Testis (tissue), 3 donors: ENCODE data around the gene DAB2IP. TPM values are rescaled to one million over a fixed set of nuclear protein-coding genes. Genes with fewer than 3 reads are reported as not detected.

Experiments used
- DNase-seq: peaks from one replicate; pipeline ENCODE4 v3.0.0-alpha.2; 2019
- H3K27ac ChIP-seq, 2 donors: fragments of 200-600 bp; sonication (generic); one replicate each; pipeline ENCODE4 v1.5.1; 2019
- H3K27me3 ChIP-seq: fragments of 200-600 bp; sonication (generic); one replicate; pipeline ENCODE4 v1.5.1; 2019
- H3K36me3 ChIP-seq: fragments of 200-600 bp; sonication (generic); one replicate; pipeline ENCODE4 v1.5.1; 2017; ENCODE audit warnings: low read depth; ENCODE audit errors: missing control alignments
- H3K4me1 ChIP-seq: fragments of 200-600 bp; sonication (generic); one replicate; pipeline ENCODE4 v1.5.1; 2019
- H3K4me3 ChIP-seq, 2 donors: fragments of 200-600 bp; sonication (generic); one replicate each; pipeline ENCODE4 v1.5.1; 2017 to 2019
- H3K9me3 ChIP-seq: fragments of 200-600 bp; sonication (generic); one replicate; pipeline ENCODE4 v1.5.1; 2017
- POLR2A ChIP-seq: fragments of 450-650 bp; IDR thresholded peaks from one replicate; pipeline ENCODE4 v1.6.1; 2017; ENCODE audit warnings: antibody characterized with exemption, mild to moderate bottlenecking, moderate library complexity
- WGBS, 2 donors: methylation state at CpG; one replicate each; pipeline ENCODE4 v1.1.5; 2018; 5-methylcytosine and 5-hydroxymethylcytosine counted together
- intact Hi-C: fragments of 100-400 bp; cut with DNase I; formaldehyde crosslinking; loops from one replicate; pipeline ENCODE4 v1.15.1; 2023; ENCODE audit warnings: low total_unique reads
- polyA plus RNA-seq: library from polyadenylated mRNA; stranded (reverse); fragments of 350-450 nt; fragmentation: Illumina TruSeq; extraction: RNeasy Lipid Tissue Mini Kit (QIAGEN cat#74804); gene quantifications from one replicate; pipeline ENCODE4 v1.2.3, GENCODE V29; 2014; ENCODE audit warnings: low read depth, low replicate concordance; ENCODE audit not compliant: insufficient read depth
- total RNA-seq, 2 donors: library from RNA; depleted of rRNA; stranded (reverse); fragments of >200 nt; gene quantifications; one replicate each; pipeline ENCODE4 v1.2.3, GENCODE V29; 2016
- TF ChIP-seq, protein P1 (sequence below), 3 experiments: fragments of 450-650 bp in 2 of 3; fragments of 200-600 bp in 1 of 3; sonication (generic) in 1 of 3; IDR thresholded peaks; one replicate each; pipeline ENCODE4 v1.5.1; 2016 to 2019; ENCODE audit warnings: antibody characterized with exemption in 3 of 3, mild to moderate bottlenecking in 2 of 3, moderate library complexity in 1 of 3

DAB2IP gene
- total and polyA plus RNA-seq, 3 donors from 2014 or later, result 57.7 to 136 (median 102) TPM

DNA sequence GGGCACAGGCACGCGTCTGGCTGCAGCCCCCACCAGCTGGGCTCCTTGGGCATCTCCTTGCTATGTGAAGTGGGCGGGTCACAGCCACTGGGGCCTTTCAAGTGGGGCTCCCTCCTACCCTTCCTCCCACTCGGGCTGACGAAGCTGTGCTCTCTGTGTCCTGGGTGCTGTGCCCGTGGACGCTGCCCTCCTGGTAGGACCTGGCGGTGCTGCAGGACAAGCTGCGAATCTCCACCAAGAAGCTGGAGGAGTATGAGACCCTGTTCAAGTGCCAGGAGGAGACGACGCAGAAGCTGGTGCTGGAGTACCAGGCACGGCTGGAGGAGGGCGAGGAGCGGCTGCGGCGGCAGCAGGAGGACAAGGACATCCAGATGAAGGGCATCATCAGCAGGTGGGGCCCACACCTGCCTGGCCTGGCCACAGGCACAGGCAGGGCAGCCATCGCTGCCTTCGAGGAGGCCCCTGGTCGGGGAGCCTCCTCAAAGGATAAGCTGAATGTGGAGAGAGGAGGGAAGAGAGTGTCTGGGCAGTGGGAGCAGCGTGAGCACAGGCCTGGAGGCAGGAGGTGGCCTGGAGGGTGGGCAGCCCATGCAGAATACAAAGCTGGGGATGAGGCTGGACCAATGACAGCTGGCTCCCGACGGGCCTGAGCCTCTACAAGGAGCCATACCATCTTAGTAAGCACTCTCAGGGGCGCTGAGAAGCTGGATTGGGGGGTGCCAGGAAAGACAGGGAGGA is 124.7 kb downstream of the DAB2IP start:
- no peaks in the 10 kb centered on the region for H3K36me3 ChIP-seq
- no peak for TF ChIP-seq POLR2A
- TF ChIP-seq, protein P1, sequence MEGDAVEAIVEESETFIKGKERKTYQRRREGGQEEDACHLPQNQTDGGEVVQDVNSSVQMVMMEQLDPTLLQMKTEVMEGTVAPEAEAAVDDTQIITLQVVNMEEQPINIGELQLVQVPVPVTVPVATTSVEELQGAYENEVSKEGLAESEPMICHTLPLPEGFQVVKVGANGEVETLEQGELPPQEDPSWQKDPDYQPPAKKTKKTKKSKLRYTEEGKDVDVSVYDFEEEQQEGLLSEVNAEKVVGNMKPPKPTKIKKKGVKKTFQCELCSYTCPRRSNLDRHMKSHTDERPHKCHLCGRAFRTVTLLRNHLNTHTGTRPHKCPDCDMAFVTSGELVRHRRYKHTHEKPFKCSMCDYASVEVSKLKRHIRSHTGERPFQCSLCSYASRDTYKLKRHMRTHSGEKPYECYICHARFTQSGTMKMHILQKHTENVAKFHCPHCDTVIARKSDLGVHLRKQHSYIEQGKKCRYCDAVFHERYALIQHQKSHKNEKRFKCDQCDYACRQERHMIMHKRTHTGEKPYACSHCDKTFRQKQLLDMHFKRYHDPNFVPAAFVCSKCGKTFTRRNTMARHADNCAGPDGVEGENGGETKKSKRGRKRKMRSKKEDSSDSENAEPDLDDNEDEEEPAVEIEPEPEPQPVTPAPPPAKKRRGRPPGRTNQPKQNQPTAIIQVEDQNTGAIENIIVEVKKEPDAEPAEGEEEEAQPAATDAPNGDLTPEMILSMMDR (IDR thresholded peaks at IDR 0.05), result no peak
- no peak for DNase-seq
- H3K4me1 ChIP-seq, result peaks cover 35% of the 10 kb centered on the region
- intact Hi-C loops, result no loop called here
- H3K4me3 ChIP-seq, result no peak overlapping the region
- WGBS, 2 donors, result 90 to 94% methylated on average over 6 to 23 of the region's 23 CpGs
- H3K27me3 ChIP-seq, result no peaks in the 10 kb centered on the region
- no peak overlapping the region for H3K27ac ChIP-seq
- no peaks in the 10 kb centered on the region for H3K9me3 ChIP-seq

DNA sequence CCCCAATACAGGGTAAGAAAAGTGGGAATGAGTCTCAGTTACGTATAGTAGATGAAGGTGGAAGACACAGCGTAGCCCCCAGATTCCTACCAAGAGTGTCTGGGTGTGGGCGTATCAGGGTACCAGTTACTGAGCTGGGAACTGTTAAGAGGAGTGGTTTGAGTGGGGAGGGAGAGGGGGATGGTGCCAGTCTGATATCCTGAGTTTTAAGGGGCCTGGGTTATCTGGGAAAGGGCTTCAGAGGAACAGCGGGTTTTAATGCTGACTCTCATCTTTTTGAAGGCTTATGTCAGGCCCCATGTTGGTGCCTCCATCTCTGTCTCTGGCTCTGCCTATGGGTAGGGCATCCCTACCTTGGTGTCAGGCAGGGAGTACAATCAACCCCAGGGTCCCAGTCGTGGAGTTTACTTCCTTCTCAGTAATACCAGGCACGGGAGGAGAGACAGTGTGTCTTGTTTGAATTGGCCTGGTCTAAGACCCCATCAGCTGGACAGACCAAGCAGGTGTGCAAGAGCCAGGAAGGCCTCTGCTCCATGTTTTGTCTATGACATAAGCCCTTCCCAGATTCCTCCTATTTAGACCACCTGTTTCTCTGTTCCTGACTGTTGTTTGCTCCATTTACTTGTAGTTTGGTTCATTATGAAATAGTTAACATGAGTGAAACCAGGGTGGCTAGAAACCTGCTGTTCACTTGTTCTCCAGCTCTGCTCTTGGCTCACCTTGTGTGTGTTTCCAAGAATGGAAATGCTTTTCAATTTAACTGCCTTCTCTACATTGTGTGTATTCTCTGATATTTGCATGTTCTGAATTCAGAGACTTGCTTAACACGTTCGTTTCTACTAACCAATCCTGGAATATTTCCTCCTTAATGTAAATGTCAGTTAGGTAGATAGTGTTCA is 125.6 kb downstream of the DAB2IP start:
- no peaks in the 10 kb centered on the region for H3K27me3 ChIP-seq
- intact Hi-C loops, result no loop called here
- no peaks in the 10 kb centered on the region for H3K9me3 ChIP-seq
- H3K4me1 ChIP-seq, result peaks cover 26% of the 10 kb centered on the region
- 91 to 93% methylated on average over 7 to 8 of the region's 8 CpGs for WGBS, 2 donors
- H3K27ac ChIP-seq, result peak overlapping the region in 1 of 2 donors; percentile 62
- DNase-seq, result no peak
- no peak for TF ChIP-seq POLR2A
- TF ChIP-seq, protein P1 (IDR thresholded peaks at IDR 0.05), result no peak
- H3K36me3 ChIP-seq, result no peaks in the 10 kb centered on the region
- no peak overlapping the region for H3K4me3 ChIP-seq

DNA sequence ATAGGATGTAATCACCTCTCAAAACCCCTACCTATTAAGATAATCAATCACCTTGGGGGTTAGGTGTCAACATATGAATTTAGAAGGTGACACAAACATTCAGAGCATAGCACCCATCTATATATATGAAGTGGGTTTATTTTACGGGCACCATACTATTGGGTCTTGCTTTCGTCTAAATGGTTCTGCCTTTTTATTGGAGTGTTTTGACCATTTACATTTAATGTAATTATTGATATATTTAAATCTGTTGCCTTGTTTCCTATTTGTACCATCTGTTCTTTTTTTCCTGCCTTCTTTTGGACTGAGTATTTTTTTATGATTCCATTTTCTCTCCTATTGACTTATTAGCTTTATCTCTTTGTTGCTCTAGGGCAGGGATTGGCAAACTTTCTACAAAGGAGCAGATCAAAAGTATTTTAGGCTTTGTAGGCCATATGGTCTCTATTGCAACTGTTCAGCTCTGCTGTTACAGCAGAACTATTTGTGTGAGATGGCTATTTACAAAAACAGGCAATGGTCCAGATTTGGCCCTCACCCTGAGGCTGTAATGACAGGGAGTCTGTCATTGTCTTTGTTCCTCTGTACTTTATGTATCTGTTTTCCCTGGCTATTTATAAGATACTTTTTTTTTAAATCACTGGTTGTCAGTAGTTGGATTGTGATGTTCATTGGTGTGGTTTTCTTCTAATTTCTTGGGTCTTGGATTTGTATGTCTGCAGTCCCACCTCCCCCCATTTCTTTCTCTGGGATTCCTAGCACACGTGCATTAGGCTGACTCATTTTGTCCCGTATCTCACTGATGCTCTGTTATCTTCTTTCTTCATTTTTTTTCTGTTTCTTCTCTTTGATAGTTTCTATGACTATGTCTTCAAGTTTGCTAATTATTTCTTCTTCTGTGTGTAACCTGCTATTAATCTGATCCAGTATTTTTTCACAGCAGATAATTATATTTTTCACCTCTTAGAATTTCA is 127.1 kb downstream of the DAB2IP start:
- Histone ChIP-seq H3K27ac (peak overlapping the region; percentile 67 to 76), H3K4me3 (no peak overlapping the region), H3K36me3 (no peaks in the 10 kb centered on the region), H3K4me1 (peaks cover 17% of the 10 kb centered on the region), H3K27me3 (no peaks in the 10 kb centered on the region), H3K9me3 (no peaks in the 10 kb centered on the region)
- WGBS, 2 donors, result 71 to 74% methylated on average over 4 of the region's 4 CpGs
- DNase-seq, result peak; percentile 56
- intact Hi-C loops, result no loop called here
- no peak for TF ChIP-seq POLR2A
- TF ChIP-seq, protein P1 (IDR thresholded peaks at IDR 0.05), result no peak

DNA sequence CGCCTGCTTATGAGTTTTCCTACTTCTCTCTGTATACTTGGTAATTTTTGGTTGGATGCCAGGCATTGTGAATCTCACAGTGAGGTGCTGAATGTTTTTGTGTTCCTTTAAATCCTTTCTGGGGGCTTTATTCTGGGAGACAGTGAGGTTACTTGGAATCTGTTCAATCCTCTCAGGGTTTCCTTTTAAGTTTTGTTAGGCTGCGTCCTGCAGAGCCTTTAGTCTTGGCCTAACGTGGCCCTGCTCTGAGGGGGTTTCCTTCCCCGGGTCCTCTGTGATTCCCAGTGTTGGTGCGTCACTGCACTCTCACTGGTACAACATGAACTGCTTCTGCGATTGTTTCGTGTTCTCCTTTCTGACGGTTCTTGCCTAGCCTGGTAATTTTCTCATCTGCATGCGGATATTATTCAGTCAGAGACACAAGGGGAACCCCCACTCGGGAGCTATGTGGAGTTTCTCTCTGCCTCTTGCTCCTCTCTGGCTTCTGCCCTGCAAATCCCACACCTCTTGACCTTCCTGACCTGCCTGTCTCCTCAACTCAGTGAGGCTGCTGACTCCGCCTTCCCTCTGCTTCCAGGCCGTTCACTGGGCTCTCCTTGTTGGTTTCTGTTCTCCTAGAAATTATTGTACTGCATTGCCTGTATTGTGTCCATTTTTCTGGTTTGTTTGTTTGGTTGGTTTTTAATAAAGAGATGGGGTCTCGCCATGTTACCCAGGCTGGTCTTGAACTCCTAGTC is 128.1 kb downstream of the DAB2IP start:
- peak; percentile 52 for DNase-seq
- Histone ChIP-seq H3K9me3 (no peaks in the 10 kb centered on the region), H3K4me1 (peaks cover 16% of the 10 kb centered on the region), H3K27me3 (no peaks in the 10 kb centered on the region), H3K4me3 (no peak overlapping the region), H3K36me3 (no peaks in the 10 kb centered on the region), H3K27ac (peak overlapping the region; percentile 67 to 76)
- intact Hi-C loops, result no loop called here
- WGBS, 2 donors, result 52 to 60% methylated on average over 13 of the region's 13 CpGs
- TF ChIP-seq POLR2A, result no peak
- TF ChIP-seq, protein P1 (IDR thresholded peaks at IDR 0.05), result no peak
